Osteocyte (in vitro differentiated cells): ENCODE data around the gene ADSS2. TPM values are rescaled to one million over a fixed set of nuclear protein-coding genes. Genes with fewer than 3 reads are reported as not detected.

Experiments used
- DNase-seq: peaks from one replicate; pipeline ENCODE4 v3.0.0; 2021; ENCODE audit warnings: mixed read lengths; ENCODE audit not compliant: unreplicated experiment; ENCODE audit errors: extremely low spot score
- H3K27ac Mint-ChIP-seq: one replicate; pipeline ENCODE4 v1.8.0; 2021; ENCODE audit warnings: mild to moderate bottlenecking, mixed read lengths; ENCODE audit not compliant: unreplicated experiment
- H3K27me3 Mint-ChIP-seq: one replicate; pipeline ENCODE4 v1.8.0; 2021; ENCODE audit warnings: mixed read lengths; ENCODE audit not compliant: unreplicated experiment
- H3K36me3 Mint-ChIP-seq: one replicate; pipeline ENCODE4 v1.8.0; 2021; ENCODE audit warnings: mixed read lengths; ENCODE audit not compliant: unreplicated experiment
- H3K4me1 Mint-ChIP-seq: one replicate; pipeline ENCODE4 v1.8.0; 2021; ENCODE audit warnings: mixed read lengths; ENCODE audit not compliant: unreplicated experiment
- H3K4me3 Mint-ChIP-seq: one replicate; pipeline ENCODE4 v1.8.0; 2021; ENCODE audit warnings: mild to moderate bottlenecking, moderate library complexity, mixed read lengths; ENCODE audit not compliant: unreplicated experiment
- H3K9me3 Mint-ChIP-seq: one replicate; pipeline ENCODE4 v1.8.0; 2021; ENCODE audit warnings: mixed read lengths; ENCODE audit not compliant: unreplicated experiment
- total RNA-seq: library from RNA; stranded (reverse); gene quantifications from 2 replicates; pipeline ENCODE4 v1.2.1, GENCODE V29; 2021
- TF ChIP-seq, protein P1 (sequence below): fragments of 200-600 bp; sonication (generic); IDR thresholded peaks from 2 replicates; pipeline ENCODE4 v1.5.0; 2021; ENCODE audit warnings: antibody characterized with exemption, mild to moderate bottlenecking, moderate library complexity

Gene ADSS2
- total RNA-seq, 1 donor from 2014 or later, result 69.8 TPM

DNA sequence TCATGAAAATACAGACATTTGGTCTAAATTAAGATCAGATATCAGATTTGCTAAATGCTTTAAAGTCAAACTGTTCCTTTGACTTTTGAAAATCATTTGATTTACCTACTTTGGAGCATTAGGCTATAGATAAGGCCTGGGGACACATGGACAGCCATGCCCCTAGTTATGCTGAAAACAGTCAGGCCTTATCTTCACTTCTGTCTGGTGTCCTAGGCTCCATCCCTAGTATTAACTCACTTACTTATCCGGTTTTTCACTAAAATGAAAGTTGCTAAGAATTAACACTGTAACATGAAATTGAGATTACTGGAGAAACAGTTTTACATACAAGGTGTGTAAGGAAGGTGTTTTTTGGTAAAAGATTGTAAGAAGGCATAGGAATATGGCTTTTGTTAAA lies 4.9 kb upstream of the ADSS2 start:
- Mint-ChIP-seq H3K36me3 (peaks cover 2% of the 10 kb centered on the region), H3K27me3 (no peaks in the 10 kb centered on the region), H3K4me1 (peaks cover 21% of the 10 kb centered on the region), H3K4me3 (no peak overlapping the region), H3K27ac (no peak overlapping the region), H3K9me3 (no peaks in the 10 kb centered on the region)
- TF ChIP-seq, protein P1, sequence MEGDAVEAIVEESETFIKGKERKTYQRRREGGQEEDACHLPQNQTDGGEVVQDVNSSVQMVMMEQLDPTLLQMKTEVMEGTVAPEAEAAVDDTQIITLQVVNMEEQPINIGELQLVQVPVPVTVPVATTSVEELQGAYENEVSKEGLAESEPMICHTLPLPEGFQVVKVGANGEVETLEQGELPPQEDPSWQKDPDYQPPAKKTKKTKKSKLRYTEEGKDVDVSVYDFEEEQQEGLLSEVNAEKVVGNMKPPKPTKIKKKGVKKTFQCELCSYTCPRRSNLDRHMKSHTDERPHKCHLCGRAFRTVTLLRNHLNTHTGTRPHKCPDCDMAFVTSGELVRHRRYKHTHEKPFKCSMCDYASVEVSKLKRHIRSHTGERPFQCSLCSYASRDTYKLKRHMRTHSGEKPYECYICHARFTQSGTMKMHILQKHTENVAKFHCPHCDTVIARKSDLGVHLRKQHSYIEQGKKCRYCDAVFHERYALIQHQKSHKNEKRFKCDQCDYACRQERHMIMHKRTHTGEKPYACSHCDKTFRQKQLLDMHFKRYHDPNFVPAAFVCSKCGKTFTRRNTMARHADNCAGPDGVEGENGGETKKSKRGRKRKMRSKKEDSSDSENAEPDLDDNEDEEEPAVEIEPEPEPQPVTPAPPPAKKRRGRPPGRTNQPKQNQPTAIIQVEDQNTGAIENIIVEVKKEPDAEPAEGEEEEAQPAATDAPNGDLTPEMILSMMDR, result no peak
- DNase-seq, result no peak

DNA sequence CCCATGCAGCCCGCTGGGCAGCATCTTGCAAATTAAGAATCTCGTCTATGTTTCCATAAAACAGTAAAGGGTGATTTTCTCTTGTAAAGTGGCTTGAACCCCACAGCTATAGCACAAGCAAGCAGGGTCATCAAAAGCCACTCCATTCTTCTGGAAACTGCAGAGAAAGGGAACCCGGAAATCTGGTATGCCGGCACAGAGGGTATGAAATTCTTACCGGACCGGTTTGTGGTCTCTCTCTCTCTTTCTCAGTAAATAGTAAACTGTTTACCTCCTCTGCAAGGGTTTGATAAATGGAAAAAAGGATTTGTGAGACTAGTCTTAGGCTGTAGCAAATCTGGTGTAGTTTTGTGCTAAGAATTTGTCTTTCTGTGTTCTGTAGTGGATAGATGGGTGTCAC lies 2.7 kb upstream of the ADSS2 start:
- Mint-ChIP-seq H3K27me3 (no peaks in the 10 kb centered on the region), H3K36me3 (peaks cover 2% of the 10 kb centered on the region), H3K27ac (no peak overlapping the region), H3K9me3 (no peaks in the 10 kb centered on the region), H3K4me3 (no peak overlapping the region), H3K4me1 (peaks cover 33% of the 10 kb centered on the region)
- DNase-seq, result no peak
- TF ChIP-seq, protein P1, result no peak

DNA sequence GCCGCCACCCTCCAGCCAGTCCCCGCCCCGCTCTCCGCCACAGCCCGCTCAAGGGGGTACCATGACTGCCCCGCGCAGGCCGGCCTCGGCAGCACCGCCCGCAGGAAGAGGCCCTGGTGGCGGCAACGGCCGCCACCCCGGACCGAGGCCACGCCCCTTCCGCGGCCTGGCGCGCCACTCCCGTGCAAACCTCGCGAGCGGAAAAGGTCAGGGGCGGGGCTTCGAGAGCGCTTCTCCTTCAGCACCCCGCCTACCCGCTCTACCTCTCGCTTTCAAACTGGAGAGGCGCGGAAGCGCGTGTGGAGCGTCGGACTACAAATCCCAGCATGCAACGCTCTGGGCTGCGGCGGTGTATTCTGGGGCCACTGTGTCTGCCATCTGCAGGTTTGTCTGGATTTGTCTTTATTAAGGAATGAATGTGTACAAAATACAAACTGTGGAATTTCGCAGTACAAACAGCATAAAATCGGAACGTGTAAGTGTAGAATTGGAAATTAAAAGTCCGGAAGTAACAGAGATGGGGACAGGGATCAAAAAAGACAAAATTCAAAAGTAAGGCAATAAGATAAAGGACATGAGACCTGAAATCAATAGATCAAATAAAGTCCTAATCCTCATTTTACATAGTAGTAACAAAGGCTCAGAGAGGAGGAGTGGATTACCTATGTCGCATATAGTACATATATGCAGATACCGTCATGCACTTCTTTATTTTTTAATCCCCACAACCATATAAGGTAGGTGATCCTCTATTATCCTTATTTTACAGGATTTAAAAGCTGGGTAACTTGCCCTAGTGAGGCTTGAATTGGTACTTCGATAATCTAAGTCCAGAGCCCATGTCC lies 464 bp upstream of the ADSS2 start:
- Mint-ChIP-seq H3K27me3 (no peaks in the 10 kb centered on the region), H3K27ac (peak overlapping the region; percentile 90), H3K36me3 (peaks cover 2% of the 10 kb centered on the region), H3K9me3 (no peaks in the 10 kb centered on the region), H3K4me3 (peak overlapping the region; percentile 97), H3K4me1 (peaks cover 55% of the 10 kb centered on the region)
- TF ChIP-seq, protein P1, result peak; percentile 61
- peak; percentile 100 for DNase-seq

DNA sequence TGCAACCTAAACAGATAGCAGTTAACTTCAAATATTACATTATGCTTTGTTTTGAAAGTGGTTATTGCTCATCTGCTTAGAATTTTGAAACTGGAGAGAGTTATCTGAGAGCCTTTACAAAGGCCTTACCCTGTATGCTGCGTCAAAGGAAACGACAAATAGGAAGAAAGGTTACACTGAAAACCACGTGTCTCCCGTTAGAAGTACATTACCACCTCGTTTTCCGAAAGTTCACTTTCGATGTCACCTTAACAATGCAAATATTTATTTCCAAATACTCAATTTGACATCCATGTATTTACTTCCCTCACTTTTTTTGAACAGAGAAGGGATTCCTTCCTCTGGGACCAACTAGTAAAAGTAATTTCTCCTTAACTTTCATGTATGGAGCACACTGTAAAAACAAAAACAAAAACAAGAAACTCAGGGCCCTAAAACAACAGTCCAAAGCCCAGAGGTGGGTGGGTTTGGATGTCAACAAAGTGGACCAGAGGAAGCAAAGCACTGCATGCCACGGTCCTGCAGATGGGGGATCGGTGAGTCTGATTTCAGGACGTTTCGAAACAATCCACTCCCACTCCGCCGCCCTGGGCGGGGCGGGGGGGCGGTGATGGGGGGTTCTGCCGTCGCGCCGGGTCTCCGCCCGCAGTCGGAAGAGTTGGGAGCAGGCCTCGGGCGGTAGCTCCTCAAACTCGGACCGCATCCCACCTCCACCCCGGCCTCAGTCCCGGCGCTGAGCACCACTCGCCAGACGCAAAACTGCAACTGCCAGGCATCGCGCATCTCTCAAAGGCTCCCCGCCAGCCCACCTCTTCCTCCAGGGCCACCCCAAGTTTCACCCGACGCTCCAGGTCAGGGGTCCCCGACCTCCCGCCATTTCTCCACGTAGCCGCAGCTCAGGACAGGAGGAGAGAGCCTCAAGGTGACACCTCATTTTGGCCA lies 841 bp downstream of the ADSS2 start:
- Mint-ChIP-seq H3K27me3 (no peaks in the 10 kb centered on the region), H3K4me1 (peaks cover 68% of the 10 kb centered on the region), H3K27ac (peak overlapping the region; percentile 94), H3K36me3 (peaks cover 5% of the 10 kb centered on the region), H3K9me3 (no peaks in the 10 kb centered on the region), H3K4me3 (peak overlapping the region; percentile 97)
- TF ChIP-seq, protein P1, result no peak
- no peak for DNase-seq
